Measurements from ENCODE around the gene FARSB. TPM values are rescaled to one million over a fixed set of nuclear protein-coding genes. Genes with fewer than 3 reads are reported as not detected.

FARSB gene
- total RNA-seq, 4 donors from 2014 or later: 12.9 to 16.0 (median 13.8) TPM

DNA sequence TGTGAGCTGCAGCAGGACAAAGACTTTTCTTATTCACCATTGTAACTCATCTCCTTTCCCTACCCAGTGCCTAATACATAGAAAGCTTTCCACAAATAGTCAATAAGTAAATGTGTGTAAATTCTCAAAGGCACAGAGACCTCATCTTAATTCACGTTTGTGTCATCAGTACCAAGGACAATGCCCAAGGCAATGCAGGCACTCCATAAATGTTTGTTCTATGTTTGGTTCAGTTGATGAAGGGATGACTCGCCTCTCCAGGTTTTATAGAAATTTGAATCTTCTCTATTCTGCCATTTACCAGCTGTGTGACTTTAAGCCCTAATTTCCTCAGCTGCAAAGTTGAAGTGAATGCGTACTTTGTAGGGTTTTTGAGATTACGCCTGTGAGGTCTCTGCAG lies 13.5 kb upstream of the FARSB start:
- WGBS, 2 donors: 82 to 85% methylated on average over 4 of the region's 4 CpGs

DNA sequence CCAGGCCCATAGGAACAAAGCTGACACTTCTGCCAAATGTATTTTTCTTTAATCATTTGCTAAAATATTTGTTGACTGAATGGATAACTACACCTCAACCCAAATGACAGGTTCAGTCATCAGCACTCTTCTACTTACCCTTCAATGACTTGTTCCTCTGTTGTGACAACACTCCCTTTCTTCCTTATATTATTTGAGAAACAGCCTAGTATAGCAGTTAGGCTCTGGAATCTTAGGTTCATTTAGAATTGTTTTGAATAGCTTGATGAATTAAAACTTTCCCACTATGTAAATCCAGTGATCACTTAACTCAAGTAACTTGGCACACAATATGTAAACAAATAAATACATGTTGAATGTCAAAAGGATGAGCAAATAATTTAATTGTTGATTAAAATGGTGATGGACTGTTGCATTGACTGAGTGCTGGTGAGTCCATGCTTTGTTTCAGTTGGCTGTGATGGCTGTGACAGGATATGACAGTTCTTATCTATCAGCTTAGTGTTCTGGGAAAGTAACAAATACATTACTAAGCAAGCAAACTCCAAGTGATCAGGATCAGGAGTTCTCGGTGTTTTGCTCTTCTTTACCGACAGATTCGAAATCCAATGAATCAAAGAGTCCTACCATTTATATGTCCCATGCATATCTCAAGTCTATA lies 12.7 kb upstream of the FARSB start:
- no peaks in the 10 kb centered on the region for H3K27me3 ChIP-seq
- no peak for TF ChIP-seq POLR2A (IDR thresholded peaks at IDR 0.05)
- TF ChIP-seq, protein P1, sequence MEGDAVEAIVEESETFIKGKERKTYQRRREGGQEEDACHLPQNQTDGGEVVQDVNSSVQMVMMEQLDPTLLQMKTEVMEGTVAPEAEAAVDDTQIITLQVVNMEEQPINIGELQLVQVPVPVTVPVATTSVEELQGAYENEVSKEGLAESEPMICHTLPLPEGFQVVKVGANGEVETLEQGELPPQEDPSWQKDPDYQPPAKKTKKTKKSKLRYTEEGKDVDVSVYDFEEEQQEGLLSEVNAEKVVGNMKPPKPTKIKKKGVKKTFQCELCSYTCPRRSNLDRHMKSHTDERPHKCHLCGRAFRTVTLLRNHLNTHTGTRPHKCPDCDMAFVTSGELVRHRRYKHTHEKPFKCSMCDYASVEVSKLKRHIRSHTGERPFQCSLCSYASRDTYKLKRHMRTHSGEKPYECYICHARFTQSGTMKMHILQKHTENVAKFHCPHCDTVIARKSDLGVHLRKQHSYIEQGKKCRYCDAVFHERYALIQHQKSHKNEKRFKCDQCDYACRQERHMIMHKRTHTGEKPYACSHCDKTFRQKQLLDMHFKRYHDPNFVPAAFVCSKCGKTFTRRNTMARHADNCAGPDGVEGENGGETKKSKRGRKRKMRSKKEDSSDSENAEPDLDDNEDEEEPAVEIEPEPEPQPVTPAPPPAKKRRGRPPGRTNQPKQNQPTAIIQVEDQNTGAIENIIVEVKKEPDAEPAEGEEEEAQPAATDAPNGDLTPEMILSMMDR (IDR thresholded peaks at IDR 0.05): no peak
- no peak for DNase-seq
- H3K36me3 ChIP-seq: no peaks in the 10 kb centered on the region
- peaks cover 4 to 8% of the 10 kb centered on the region in 2 donors for H3K4me1 ChIP-seq
- H3K9me3 ChIP-seq: no peaks in the 10 kb centered on the region
- 96 to 99% methylated on average over 3 of the region's 3 CpGs for WGBS, 2 donors
- H3K27ac ChIP-seq: no peak overlapping the region
- H3K4me3 ChIP-seq (replicated peaks in 1 of 3): no peak overlapping the region
- intact Hi-C loops (cut with DNase I): no loop called here

More for the DNA sequence above, 13.5 kb upstream of the FARSB start:
- Histone ChIP-seq H3K4me3 (replicated peaks in 1 of 3) (no peak overlapping the region), H3K4me1 (peaks cover 4 to 8% of the 10 kb centered on the region in 2 donors), H3K9me3 (no peaks in the 10 kb centered on the region), H3K36me3 (no peaks in the 10 kb centered on the region), H3K27me3 (no peaks in the 10 kb centered on the region), H3K27ac (no peak overlapping the region)
- DNase-seq: no peak
- intact Hi-C loops (cut with DNase I): no loop called here
- TF ChIP-seq POLR2A (IDR thresholded peaks at IDR 0.05): no peak

DNA sequence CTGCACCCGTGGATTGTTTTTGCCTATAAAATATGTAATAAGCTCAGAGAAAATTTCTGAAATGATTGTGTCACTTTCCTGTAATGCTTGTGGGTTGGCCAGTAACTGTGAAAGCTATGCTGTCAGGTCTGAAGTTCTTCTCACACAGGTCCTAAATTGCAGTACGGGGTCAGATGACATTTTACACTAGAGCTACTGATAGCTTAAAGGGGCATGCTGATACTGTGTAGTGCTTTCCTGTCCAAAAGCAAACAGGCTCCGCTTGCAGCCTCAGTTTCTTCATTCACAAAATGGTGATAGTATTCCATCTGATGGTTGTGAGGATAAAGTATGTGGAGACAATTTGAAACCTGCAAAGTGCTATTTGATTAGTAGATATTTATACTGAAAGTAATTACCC lies 7.6 kb upstream of the FARSB start:
- intact Hi-C loops (cut with DNase I): no loop called here

DNA sequence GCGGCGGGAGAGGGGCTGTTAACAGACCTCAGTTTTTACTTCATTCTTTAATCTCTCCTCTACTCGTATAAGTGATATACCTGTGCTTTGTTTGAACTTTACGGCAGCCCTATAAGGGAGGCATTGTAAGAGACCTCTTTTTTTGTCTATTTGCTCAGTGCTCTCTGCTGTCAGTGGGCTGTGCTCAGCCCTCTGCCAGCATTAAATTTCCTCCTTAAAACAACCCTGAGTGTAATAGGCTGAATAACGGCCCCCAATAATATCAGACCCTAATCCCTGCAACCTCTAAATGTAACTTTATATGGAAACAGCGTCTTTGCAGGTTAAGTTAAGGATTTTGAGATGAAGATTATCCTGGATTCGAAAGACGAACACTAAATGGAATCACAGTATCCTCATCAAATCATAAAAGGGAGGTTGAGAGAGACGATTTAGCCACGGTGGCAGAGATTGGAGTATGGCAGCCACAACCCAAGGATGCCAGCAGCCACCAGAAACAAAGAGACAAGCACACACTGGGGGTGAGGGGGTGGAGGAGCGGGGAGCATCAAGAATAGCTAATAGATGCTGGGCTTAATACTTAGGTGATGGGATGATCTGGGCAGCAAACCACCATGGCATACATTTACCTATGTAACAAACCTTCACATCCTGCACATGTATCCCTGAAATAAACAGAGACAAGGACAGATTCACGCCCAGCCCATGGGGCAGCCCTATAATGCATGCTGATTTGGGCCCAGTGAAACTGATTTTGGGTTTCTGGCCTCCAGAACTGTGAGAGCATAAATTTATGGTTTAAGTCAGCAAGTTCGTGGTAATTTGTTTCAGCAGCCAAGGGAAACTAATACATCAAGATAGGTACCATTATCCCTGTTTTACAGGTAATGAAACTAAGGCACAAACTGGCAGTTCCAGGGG lies 894 bp upstream of the FARSB start:
- Histone ChIP-seq H3K27ac (peak overlapping the region in 1 of 3 donors; percentile 89), H3K27me3 (no peaks in the 10 kb centered on the region), H3K4me3 (replicated peaks in 1 of 3) (peak overlapping the region; percentile 3 to 82 (median 20)), H3K4me1 (peaks cover 14 to 15% of the 10 kb centered on the region in 2 donors), H3K36me3 (no peaks in the 10 kb centered on the region), H3K9me3 (no peaks in the 10 kb centered on the region)
- 22 to 24% methylated on average over 13 of the region's 13 CpGs for WGBS, 2 donors
- intact Hi-C loops (cut with DNase I): no loop called here
- peak in 1 of 2 donors; percentile 8 for DNase-seq
- no peak for TF ChIP-seq POLR2A (IDR thresholded peaks at IDR 0.05)
- TF ChIP-seq, protein P1 (IDR thresholded peaks at IDR 0.05): no peak

More for the DNA sequence above, 7.6 kb upstream of the FARSB start:
- Histone ChIP-seq H3K27me3 (no peaks in the 10 kb centered on the region), H3K4me1 (no peaks in the 10 kb centered on the region), H3K4me3 (replicated peaks in 1 of 3) (no peak overlapping the region), H3K36me3 (no peaks in the 10 kb centered on the region), H3K9me3 (no peaks in the 10 kb centered on the region), H3K27ac (no peak overlapping the region)
- 83% methylated on average over 3 of the region's 3 CpGs for WGBS, 2 donors
- no peak for DNase-seq
- TF ChIP-seq, protein P1 (IDR thresholded peaks at IDR 0.05): no peak
- TF ChIP-seq POLR2A (IDR thresholded peaks at IDR 0.05): no peak

DNA sequence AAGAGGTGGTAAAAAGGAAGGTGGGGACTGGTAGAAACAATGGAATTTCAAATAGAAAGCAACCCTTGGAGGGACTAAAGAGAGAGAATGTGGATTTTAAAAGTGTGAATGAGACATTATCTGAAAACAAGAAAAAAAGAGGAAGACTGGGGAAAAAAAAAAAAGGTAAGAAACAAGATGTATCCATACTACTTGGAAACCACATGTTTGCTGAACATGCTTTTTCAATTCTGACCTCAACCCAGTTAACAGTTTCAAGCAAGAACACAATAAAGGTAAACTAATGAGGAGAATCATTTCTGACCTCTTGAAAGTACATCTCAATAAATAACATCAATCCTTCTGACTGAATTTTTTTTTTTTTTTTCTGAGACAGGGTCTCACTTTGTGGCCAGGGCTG lies 2.6 kb downstream of the FARSB start:
- intact Hi-C loops (cut with DNase I): no loop called here

More for the DNA sequence above, 2.6 kb downstream of the FARSB start:
- Histone ChIP-seq H3K4me3 (replicated peaks in 1 of 3) (no peak overlapping the region), H3K9me3 (no peaks in the 10 kb centered on the region), H3K36me3 (no peaks in the 10 kb centered on the region), H3K4me1 (peaks cover 14 to 15% of the 10 kb centered on the region in 2 donors), H3K27me3 (no peaks in the 10 kb centered on the region), H3K27ac (no peak overlapping the region)
- DNase-seq: no peak
- TF ChIP-seq, protein P1 (IDR thresholded peaks at IDR 0.05): no peak
- no peak for TF ChIP-seq POLR2A (IDR thresholded peaks at IDR 0.05)

All from thyroid gland (tissue), 4 donors.